Peyer's patch (tissue), 4 donors: ENCODE data around the gene CECR2. TPM values are rescaled to one million over a fixed set of nuclear protein-coding genes. Genes with fewer than 3 reads are reported as not detected.

Experiments used
- DNase-seq, 3 donors: peaks; one replicate each; pipeline ENCODE4 v3.0.0-alpha.2; 2017 to 2019
- H3K27ac ChIP-seq, 4 donors: fragments of 200-600 bp; sonication (generic); one replicate each; pipeline ENCODE4 v1.5.1; 2016 to 2019
- H3K27me3 ChIP-seq, 2 donors: fragments of 200-600 bp; sonication (generic); one replicate each; pipeline ENCODE4 v1.5.1; 2019
- H3K36me3 ChIP-seq, 3 donors: fragments of 200-600 bp; sonication (generic); one replicate each; pipeline ENCODE4 v1.5.1; 2016 to 2019
- H3K4me1 ChIP-seq, 4 donors: fragments of 200-600 bp; sonication (generic); one replicate each; pipeline ENCODE4 v1.5.1; 2016 to 2019
- H3K4me3 ChIP-seq, 4 donors: fragments of 200-600 bp; sonication (generic); 1 replicate in 3 of 4; 2 replicates in 1 of 4; pipeline ENCODE4 v1.5.1; 2016 to 2019; ENCODE audit warnings: mild to moderate bottlenecking in 1 of 4
- H3K9me3 ChIP-seq, 4 donors: fragments of 200-600 bp; sonication (generic); one replicate each; pipeline ENCODE4 v1.5.1; 2016 to 2019; ENCODE audit warnings: mild to moderate bottlenecking in 1 of 4
- CTCF ChIP-seq, 6 experiments: fragments of 450-650 bp in 4 of 6; fragments of 200-600 bp in 2 of 6; sonication (generic) in 1 of 6; IDR thresholded peaks; one replicate each; pipeline ENCODE4 v1.5.1; 2017 to 2019; ENCODE audit warnings: antibody characterized with exemption in 6 of 6, mild to moderate bottlenecking in 3 of 6, moderate library complexity in 1 of 6
- POLR2A ChIP-seq, 2 donors: fragments of 450-650 bp; IDR thresholded peaks; one replicate each; pipeline ENCODE4 v1.5.1; 2017; ENCODE audit warnings: antibody characterized with exemption in 2 of 2, mild to moderate bottlenecking in 2 of 2, moderate library complexity in 2 of 2
- total RNA-seq, 4 donors: library from RNA; depleted of rRNA; stranded (reverse); fragments of >200 nt; gene quantifications; one replicate each; pipeline ENCODE4 v1.1.0, GENCODE V29; 2016

The CECR2 gene
- total RNA-seq, 4 donors from 2014 or later, result 0.18 to 5.0 (median 0.69) TPM

GRCh38 chr22:17407643-17408042 is 38.4 kb downstream of the CECR2 start:
- Histone ChIP-seq H3K27ac (no peak overlapping the region), H3K4me3 (no peak overlapping the region), H3K27me3 (no peaks in the 10 kb centered on the region), H3K36me3 (no peaks in the 10 kb centered on the region), H3K9me3 (no peaks in the 10 kb centered on the region), H3K4me1 (no peaks in the 10 kb centered on the region)
- TF ChIP-seq POLR2A (IDR thresholded peaks at IDR 0.05), result no peak
- no peak for TF ChIP-seq CTCF (IDR thresholded peaks at IDR 0.05)
- no peak for DNase-seq

- H3K27me3 ChIP-seq, result no peaks in the 10 kb centered on the region
- TF ChIP-seq CTCF (IDR thresholded peaks at IDR 0.05) (no peak), POLR2A (IDR thresholded peaks at IDR 0.05) (no peak)
- no peak overlapping the region for H3K4me3 ChIP-seq
- no peaks in the 10 kb centered on the region for H3K9me3 ChIP-seq
- H3K4me1 ChIP-seq, result no peaks in the 10 kb centered on the region
- no peaks in the 10 kb centered on the region for H3K36me3 ChIP-seq
- DNase-seq, result no peak
- H3K27ac ChIP-seq, result no peak overlapping the region
These were observed 41.3 kb downstream of the CECR2 start for GRCh38 chr22:17410576-17410975.

- no peak overlapping the region for H3K27ac ChIP-seq
- H3K4me3 ChIP-seq, result no peak overlapping the region
- no peaks in the 10 kb centered on the region for H3K4me1 ChIP-seq
- H3K27me3 ChIP-seq, result no peaks in the 10 kb centered on the region
- no peak for DNase-seq
- no peaks in the 10 kb centered on the region for H3K36me3 ChIP-seq
- H3K9me3 ChIP-seq, result no peaks in the 10 kb centered on the region
- TF ChIP-seq CTCF (IDR thresholded peaks at IDR 0.05) (no peak), POLR2A (IDR thresholded peaks at IDR 0.05) (no peak)
These were observed 42.0 kb downstream of the CECR2 start for GRCh38 chr22:17411213-17411612.

- no peak for TF ChIP-seq CTCF (IDR thresholded peaks at IDR 0.05)
- Histone ChIP-seq H3K27ac (no peak overlapping the region), H3K4me1 (no peaks in the 10 kb centered on the region), H3K36me3 (no peaks in the 10 kb centered on the region), H3K9me3 (no peaks in the 10 kb centered on the region), H3K27me3 (no peaks in the 10 kb centered on the region), H3K4me3 (no peak overlapping the region)
- DNase-seq, result no peak
These were observed 43.0 kb downstream of the CECR2 start for GRCh38 chr22:17412232-17412631.

- Histone ChIP-seq H3K27me3 (no peaks in the 10 kb centered on the region), H3K27ac (no peak overlapping the region), H3K4me3 (no peak overlapping the region), H3K4me1 (no peaks in the 10 kb centered on the region), H3K9me3 (no peaks in the 10 kb centered on the region), H3K36me3 (no peaks in the 10 kb centered on the region)
- DNase-seq, result no peak
- no peak for TF ChIP-seq POLR2A (IDR thresholded peaks at IDR 0.05)
- no peak for TF ChIP-seq CTCF (IDR thresholded peaks at IDR 0.05)
These were observed 49.6 kb downstream of the CECR2 start for GRCh38 chr22:17418890-17419324.

GRCh38 chr22:17419348-17419747 is 50.1 kb downstream of the CECR2 start:
- Histone ChIP-seq H3K4me1 (no peaks in the 10 kb centered on the region), H3K27ac (no peak overlapping the region), H3K4me3 (no peak overlapping the region), H3K9me3 (no peaks in the 10 kb centered on the region), H3K36me3 (no peaks in the 10 kb centered on the region), H3K27me3 (no peaks in the 10 kb centered on the region)
- TF ChIP-seq POLR2A (IDR thresholded peaks at IDR 0.05) (no peak), CTCF (IDR thresholded peaks at IDR 0.05) (no peak)
- DNase-seq, result no peak
